COR-L47 (cell line): ENCODE results near the gene PLXNB3.
"Not testable (repeated sequence)": the region's sequence is repeated elsewhere in the genome, so short reads cannot be mapped to it uniquely, and the experiment has no call there.

Experiments
- DNase-seq: peaks from one replicate; lab custom pipeline; 2025; lab: John Stamatoyannopoulos, UW

The PLXNB3 gene

DNA sequence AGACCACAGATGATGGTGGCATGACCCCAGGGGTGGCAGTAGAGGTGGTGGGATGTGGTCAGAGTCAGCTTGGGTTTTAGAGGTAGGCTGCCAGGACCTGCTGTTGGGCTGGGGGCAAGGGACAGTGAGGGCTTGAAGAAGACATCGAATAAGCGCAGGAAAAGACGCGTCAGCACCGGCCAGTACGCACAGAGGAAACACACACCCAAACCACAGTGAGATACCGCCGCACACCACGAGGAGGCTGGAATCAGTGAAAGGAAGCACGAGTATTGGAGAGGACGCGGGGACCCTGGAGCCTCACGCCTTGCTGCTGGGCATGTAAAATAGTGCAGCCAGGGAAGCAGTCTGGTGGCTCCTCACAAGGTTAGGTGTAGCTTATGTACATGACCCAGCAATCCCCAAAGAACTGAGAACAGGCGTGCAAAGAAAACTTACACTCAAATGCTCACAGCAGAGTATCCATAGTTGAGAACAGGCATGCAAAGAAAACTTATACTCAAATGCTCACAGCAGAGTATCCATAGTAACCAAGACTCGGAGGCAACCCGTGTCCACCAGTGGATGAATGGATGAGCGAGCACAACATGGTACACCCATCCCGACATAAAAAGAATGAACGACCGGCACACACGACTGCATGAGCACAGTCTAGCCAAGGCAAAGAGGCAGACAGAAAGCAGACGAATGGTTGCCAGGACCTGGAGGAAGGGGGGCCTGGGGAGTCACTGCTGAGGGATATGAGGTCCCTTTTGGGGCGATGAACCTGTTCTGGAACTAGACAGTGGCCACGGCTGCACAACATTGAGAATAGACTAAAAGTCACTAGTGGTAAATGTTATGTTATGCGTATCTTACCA, 53.0 kb downstream of the PLXNB3 start:
- DNase-seq, result no peak

GRCh38 chrX:153818064-153818463, 54.0 kb downstream of the PLXNB3 start:
- DNase-seq, result not testable (repeated sequence)

GRCh38 chrX:153818571-153819383, 54.7 kb downstream of the PLXNB3 start:
- peak; percentile 15 for DNase-seq

GRCh38 chrX:153819384-153820040, 55.5 kb downstream of the PLXNB3 start:
- no peak for DNase-seq

DNA sequence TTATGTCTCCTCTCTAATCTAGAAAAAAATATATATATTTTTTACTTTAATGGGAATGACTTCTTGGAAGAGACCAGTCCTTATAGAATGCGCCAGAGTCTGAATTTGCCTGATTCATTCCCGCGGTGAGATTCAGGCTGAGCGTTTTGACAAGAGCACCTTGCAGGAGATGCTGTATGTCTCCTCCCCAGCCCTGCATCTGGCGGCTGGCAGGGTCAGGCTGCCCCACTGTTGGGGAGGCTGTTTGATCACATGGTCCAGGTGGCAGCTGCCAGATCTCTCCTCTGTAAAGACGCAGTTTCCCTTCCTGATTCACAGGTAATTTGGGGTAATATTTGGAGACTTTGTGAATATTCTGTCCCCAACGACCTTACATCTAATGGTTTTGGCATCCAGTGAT, 56.6 kb downstream of the PLXNB3 start:
- peak; percentile 32 for DNase-seq

DNA sequence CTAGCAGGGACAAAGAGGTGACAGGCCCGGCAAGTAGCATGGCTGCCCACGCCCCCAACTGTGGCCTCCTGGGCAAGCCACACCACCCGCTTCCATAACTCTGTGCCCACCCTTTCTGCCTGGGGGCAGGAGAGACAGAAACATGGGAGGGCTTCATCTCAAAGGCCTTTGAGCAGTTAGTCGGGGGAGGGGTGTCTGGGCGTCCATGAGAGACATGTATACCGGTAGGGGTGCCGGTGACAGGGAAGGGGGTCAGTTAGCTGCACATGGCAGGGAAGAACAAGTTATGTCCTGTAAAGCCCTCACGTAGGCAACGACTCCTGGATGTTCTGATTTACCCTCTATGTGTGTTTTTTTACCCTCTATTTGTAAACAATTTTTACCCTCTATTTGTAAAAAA, 57.0 kb downstream of the PLXNB3 start:
- DNase-seq, result no peak

- DNase-seq, result no peak
These were observed 60.3 kb downstream of the PLXNB3 start for GRCh38 chrX:153824348-153824747.

DNA sequence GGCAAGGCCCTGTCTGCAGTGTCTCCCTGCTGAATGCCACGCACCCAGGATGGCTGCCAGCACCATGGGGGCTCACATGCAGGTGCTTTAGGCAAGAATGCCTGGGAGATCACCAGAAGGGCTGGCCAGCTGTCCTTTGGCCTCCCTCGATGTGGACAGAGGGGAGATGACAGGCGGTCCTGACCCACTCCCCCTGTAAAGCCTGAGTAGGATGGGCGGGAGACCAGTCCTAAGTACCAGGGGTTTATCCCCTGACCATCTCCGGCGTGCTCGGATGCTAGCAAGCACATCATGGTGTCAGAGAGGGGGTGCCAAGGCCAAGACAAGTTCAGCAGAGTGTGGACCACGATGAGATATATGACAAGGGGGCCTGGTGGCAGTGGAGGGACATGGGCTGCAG, 61.0 kb downstream of the PLXNB3 start:
- no peak for DNase-seq
